GM12801 (cell line): Measurements from ENCODE around the gene LSM2.

ENCODE experiments used
- CTCF ChIP-seq: IDR thresholded peaks from one replicate; pipeline ENCODE4 v1.5.1; 2011; ENCODE audit warnings: control low read depth; ENCODE audit not compliant: insufficient read length; ENCODE audit errors: extremely low read depth

The LSM2 gene

DNA sequence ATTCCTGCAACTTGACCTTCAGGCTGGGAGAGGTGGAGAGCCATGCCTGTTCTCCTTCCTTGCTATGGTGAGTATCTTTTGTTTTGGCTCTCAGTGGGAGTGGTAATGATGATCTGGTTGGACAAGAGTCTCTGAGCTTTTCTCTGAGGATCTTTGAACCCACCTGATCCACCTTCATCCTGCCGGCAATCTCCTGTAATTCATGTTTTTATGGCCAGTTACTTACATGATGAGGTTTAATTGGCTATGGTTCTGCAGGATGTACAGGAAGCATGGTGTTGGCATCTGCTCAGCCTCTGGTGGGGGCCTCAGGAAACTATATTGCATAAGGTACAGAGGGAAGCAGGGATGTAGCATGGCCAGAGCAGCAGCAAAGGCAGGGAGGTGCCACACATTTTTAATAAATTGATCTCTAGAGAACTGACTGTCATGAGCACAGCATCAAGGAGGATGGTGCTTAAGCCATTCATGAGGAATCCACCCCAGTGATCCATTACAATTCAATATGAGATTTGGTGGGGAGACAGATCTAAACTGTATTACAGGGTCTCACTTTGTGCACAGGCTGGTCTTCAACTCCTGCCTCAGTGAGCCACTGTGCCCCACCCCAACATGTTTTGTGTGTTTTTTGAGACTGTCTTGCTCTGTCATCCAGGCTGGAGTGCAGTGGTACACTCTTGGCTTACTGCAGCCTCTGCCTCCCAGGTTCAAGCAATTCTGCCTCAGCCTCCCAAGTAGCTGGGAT lies 30.8 kb upstream of the LSM2 start:
- no peak for TF ChIP-seq CTCF

DNA sequence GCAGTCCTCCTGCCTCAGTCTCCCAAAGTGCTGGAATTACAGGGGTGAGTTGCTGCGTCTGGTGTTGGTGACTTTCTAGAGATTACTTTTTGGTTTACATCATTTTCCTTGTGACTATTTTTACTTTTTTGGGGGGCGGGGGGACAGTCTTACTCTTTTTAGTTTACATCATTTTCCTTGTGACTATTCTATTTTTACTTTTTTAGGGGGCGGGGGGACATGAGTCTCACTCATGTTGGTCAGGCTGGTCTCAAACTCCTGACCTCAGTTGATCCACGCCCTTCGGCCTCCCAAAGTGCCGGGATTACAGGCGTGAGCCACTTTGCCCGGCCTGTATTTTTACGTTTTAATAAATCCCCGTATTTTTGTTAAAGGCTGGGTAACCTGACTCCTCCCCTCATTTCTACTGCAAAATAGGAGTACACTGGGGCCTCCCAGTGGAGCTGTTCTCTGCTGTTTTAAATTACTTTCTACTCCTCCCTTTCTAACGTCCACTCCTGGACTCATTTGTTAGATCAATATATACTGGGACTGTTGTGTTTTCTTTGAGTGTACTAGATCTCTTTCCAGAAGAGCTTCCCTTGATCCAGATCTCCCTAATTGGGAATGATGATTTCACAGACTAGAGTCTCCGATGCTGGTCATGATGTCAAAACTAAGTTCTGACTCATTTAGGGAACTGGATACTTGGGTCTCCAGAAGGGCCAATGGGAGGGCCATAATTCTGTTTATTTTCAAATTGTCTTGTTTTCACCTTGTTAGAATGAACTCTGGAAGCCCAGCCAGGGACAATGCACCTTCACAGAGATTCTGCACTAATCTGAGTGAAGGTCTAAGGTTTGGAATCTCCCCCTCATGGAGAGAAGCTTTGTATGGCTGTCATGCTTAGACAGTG lies 30.0 kb upstream of the LSM2 start:
- TF ChIP-seq CTCF, result no peak

DNA sequence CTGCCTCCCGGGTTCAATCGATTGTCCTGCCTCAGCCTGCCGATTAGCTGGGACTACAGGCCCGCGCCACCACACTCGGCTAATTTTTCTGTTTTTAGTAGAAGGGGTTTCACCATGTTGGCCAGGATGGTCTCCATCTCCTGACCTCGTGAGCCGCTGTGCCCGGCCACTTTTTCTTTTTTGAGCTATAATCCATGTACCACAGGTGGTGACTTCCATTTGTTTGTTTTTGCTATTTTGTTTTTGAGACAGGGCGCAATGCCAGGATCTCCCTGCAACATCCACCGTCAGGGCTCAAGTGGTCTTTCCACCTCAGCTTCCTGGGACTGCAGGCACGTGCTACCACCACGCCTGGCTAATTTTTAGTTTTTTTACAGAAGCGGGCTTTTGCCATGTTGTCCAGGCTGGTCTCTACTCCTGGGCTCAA lies 29.3 kb upstream of the LSM2 start:
- TF ChIP-seq CTCF, result no peak

GRCh38 chr6:31834367-31835250 lies 27.8 kb upstream of the LSM2 start:
- no peak for TF ChIP-seq CTCF

DNA sequence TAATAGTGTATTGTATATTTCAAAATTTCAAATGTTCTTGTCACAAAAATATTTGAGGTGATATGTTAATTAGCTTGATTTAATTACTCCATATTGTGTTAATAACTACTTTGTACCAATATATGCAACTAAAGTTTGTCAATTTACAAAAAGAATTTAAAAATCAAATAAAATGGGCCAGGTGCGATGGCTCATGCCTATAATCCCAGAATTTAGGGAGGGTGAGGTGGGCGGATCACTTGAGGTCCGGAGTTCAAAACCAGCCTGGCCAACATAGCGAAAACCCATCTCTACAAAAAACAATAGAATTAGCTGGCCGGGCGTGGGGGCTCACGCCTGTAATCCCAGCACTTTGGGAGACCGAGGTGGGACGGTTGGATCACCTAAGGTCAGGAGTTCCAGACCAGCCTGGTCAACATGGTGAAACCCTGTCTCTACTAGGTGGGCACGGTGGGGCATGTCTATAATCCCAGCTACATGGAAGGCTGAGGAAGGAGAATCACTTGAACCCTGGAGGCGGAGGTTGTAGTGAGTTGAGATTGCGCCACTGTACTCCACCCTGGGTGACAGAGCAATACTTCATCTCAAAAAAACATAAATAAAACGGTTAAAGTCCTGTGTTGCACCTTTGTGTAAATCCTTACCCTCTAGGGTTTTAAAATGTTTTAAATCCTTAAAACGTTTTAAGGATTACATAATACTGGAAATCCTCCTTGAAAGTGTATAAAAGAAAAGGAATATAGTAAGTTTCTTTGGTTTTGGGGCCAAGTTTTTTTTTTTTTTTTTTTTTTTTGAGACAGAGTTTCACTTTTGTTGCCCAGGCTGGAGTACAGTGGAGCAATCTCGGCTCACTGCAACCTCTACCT lies 24.8 kb upstream of the LSM2 start:
- no peak for TF ChIP-seq CTCF

GRCh38 chr6:31830886-31831335 lies 24.1 kb upstream of the LSM2 start:
- no peak for TF ChIP-seq CTCF
